H54 (cell line): ENCODE results near the gene CPAMD8.
"Not testable (repeated sequence)": the region's sequence is repeated elsewhere in the genome, so short reads cannot be mapped to it uniquely, and the experiment has no call there.

Source experiments
- DNase-seq: peaks from one replicate; pipeline ENCODE4 v3.0.0; 2011; ENCODE audit warnings: low spot score, mixed read lengths; ENCODE audit not compliant: insufficient read length
- FAIRE-seq: peaks from 3 replicates; lab custom pipeline; 2011; peaks lifted over from hg19 to GRCh38; lab: Jason Lieb, UNC
- POLR2A ChIP-seq: IDR thresholded peaks from 2 replicates; pipeline ENCODE4 v1.6.1; 2011; ENCODE audit warnings: low read depth, mild to moderate bottlenecking, low read length

CPAMD8 gene

DNA sequence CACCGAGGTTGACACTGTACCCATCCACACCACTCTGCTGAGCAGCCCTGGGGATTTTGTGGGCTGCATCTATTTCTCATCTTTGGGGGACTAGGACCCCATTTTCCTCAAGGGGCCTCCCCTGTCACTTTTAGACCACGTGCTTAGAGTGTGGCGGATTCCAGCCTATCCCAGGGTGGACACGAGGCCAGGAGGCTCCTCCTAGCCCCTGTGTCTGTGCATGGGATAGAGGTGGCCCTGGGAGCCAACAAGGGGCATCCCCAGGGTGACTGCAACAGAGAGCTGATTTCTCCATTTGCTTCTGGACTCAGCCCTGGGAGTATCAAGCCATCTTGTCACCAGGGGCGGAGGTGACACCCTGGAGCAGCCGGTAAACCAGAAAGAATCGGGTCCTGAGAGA lies 24.2 kb downstream of the CPAMD8 start:
- no peak for TF ChIP-seq POLR2A
- no peak for DNase-seq
- FAIRE-seq, result no peak

DNA sequence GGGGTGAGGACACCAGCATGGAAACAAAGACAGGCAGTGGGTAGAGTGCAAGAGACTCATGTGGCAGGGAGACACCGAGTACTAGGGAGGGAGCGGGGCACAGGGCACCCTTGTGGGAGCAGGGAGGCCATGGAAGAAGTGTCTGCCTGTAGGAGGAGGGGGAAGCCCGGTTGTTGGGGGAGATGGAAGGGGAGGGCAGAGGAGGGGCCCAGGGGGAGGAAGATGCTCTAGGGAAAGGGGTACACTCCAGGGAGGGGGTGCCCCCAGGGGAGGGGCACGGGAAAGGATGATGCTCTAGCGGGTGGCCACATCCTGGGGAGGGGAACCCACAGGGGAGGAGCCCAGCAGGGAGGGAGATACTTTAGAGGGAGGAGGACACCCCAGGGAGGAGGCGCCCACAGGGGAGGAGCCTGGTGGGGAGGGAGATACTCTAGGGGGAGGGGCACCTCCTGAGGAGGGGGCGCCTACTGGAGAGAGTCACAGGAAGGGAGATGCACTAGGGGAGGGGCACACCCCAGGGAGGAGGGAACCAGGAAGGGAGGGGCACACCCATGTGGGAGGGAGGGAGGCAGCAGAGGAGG lies 24.9 kb downstream of the CPAMD8 start:
- no peak for TF ChIP-seq POLR2A
- FAIRE-seq (no peak), DNase-seq (no peak)

- no peak for FAIRE-seq
- DNase-seq, result no peak
- TF ChIP-seq POLR2A, result no peak
Measured at GRCh38 chr19:16998635-16999194, 27.9 kb downstream of the CPAMD8 start.

DNA sequence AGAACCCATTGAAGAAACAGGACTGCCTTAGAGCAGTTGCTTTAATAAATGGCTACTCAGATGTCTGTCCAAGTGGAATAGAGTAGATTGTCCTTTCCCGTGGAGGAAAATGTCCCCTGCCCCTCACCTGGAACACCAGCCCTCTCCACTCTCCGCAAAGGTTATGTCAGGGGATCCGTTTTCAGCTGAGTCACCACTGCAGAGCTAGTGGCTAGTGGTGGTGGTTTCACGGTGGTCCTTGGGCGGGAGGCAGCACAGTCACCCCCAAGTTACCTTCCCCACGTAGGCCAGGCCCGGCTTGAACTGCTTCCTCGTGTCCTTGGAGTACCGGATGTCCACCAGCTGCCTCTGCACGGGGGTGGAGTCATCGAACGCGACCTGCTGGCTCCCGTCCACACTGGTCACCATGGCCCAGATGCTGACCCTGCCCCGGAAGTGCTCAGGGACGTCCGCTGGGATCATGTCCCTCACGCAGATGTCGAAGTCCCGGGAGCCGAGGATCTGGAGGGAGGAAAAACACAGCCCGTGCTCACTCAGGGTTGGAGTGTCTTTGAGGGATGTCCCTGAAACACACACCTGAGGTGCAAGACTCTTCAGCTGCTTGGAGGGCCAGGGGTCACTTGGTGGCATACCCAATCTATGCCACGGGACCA lies 29.6 kb downstream of the CPAMD8 start:
- not testable (repeated sequence) for DNase-seq, FAIRE-seq

DNA sequence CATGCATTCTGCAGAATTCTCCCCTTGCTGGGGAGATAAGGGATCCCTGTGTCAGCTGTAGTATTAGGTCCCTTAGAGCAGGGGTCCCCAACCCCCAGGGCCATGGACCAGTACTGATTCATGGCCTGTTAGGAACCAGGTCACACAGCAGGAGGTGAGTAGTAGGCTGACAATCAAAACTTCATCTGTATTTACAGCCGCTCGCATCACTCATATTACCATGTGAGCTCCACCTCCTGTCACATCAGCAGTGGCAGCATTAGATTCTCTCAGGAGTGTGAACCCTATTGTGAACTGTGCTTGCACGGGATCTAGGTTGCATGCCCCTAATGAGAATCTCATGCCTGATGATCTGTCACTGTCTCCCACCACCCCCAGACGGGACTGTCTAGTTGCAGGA lies 37.9 kb downstream of the CPAMD8 start:
- DNase-seq (no peak), FAIRE-seq (no peak)
- TF ChIP-seq POLR2A, result no peak

GRCh38 chr19:16985403-16985802 lies 41.2 kb downstream of the CPAMD8 start:
- TF ChIP-seq POLR2A, result no peak
- no peak for FAIRE-seq
- no peak for DNase-seq

DNA sequence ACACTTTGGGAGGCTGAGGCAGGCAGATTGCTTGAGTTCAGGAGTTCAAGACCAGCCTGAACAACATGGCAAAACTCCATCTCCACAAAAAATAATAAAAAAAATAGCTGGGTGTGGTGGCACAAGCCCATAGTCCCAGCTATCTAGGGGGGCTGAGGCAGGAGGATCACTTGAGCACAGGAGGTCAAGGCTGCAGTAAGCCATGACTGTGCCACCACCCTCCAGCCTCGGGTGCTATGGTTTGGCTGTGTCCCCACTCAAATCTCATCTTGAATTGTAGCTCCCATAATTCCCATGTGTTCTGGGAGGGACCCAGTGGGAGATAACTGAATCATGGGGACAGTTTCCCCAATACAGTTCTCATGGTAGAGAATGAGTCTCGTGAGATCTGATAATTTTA lies 44.0 kb downstream of the CPAMD8 start:
- not testable (repeated sequence) for DNase-seq, FAIRE-seq

- FAIRE-seq (no peak), DNase-seq (no peak)
- no peak for TF ChIP-seq POLR2A
Measured at GRCh38 chr19:16978839-16979802, 47.5 kb downstream of the CPAMD8 start.

DNA sequence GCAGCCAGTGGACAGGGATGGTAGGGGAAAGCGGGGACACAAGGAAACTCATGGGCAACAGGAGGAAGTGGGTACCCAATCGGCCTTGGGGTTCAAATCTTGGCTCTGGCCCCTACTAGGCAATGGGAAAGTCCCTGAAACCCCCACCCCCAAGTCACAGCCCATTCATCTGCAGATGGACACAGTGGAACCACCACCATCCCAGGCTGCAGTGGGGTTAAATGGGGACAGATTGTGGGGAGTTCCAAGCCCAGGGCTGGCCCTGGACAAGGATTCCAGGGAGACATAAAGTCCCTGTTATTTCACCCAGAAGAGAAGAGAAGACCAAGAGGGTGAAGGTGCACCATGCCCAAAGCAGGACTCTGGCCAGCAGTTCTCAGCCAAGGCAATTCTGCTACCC lies 48.5 kb downstream of the CPAMD8 start:
- DNase-seq (no peak), FAIRE-seq (no peak)
- no peak for TF ChIP-seq POLR2A

DNA sequence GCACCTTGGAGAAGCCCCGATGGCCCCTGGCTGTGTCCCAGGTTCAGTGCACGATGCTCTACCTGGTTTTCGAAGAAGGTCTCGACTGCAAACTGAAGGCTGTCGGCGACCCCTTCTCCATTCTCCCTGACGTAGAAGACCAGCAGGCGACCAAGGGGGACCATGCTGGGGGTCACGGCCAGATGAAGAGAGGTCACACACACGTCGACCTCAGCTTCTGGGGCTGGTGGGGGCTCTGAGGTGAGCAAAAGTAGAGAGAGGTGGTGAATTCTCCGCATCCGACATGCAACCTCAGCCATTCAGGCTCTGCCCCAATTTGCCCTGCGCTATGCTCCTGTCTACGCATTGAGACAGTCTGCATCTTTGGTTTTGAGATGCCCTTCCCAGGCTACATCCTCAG lies 49.3 kb downstream of the CPAMD8 start:
- FAIRE-seq, result no peak
- no peak for DNase-seq
- no peak for TF ChIP-seq POLR2A

- no peak for DNase-seq
- no peak for FAIRE-seq
- TF ChIP-seq POLR2A, result no peak
Measured at GRCh38 chr19:16976446-16976845, 50.2 kb downstream of the CPAMD8 start.

- DNase-seq, result no peak
- no peak for TF ChIP-seq POLR2A
- no peak for FAIRE-seq
Measured at GRCh38 chr19:16970821-16971220, 55.8 kb downstream of the CPAMD8 start.

GRCh38 chr19:16969135-16969534 lies 57.5 kb downstream of the CPAMD8 start:
- no peak for DNase-seq
- FAIRE-seq, result no peak
- no peak for TF ChIP-seq POLR2A

GRCh38 chr19:16960996-16961822 lies 65.4 kb downstream of the CPAMD8 start:
- FAIRE-seq, DNase-seq: not testable (repeated sequence)

DNA sequence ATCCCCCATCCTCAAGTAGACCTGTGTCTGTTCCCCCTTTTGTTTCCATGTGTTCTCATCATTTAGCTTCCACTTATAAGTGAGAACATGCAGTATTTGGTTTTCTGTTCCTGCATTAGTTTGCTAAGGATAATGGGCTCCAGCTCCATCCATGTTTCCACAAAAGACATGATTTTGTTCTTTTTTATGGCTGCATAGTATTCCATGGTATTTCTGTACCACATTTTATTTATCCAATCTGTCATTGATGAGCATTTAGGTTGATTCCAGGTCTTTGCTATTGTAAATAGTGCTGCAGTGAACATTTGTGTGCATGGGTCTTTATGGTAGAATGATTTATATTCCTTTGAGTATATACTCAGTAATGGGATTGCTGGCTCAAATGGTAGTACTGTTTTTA lies 68.3 kb downstream of the CPAMD8 start:
- not testable (repeated sequence) for FAIRE-seq, DNase-seq
